GM23338 (cell line): ENCODE measurements around the gene KPTN.

Source experiments
- CREB1 ChIP-seq: fragments of 250-450 bp; sonication (Bioruptor Pico); IDR thresholded peaks from 2 replicates; pipeline ENCODE4 v1.5.0; 2020; ENCODE audit warnings: low read depth, mild to moderate bottlenecking, moderate library complexity
- CTCF ChIP-seq, 2 experiments: fragments of 200-600 bp in 1 of 2; sonication (generic) in 1 of 2; conservative IDR thresholded peaks; 2 replicates each; pipeline versions ENCODE4 v1.5.1 to v1.6.1; 2016 to 2017; ENCODE audit warnings: antibody characterized with exemption in 2 of 2, low read depth in 2 of 2, mild to moderate bottlenecking in 2 of 2, moderate library complexity in 1 of 2
- ETS1 ChIP-seq: IDR thresholded peaks from 2 replicates; pipeline ENCODE4 v1.6.1; 2016; ENCODE audit warnings: antibody characterized with exemption
- EZH2 ChIP-seq: fragments of 200-600 bp; sonication (generic); IDR thresholded peaks from one replicate; pipeline ENCODE4 v1.8.0; 2017; ENCODE audit warnings: antibody characterized with exemption, mild to moderate bottlenecking, low read depth; ENCODE audit not compliant: unreplicated experiment
- EZH2phosphoT487 ChIP-seq: fragments of 200-600 bp; sonication (generic); IDR thresholded peaks from one replicate; pipeline ENCODE4 v1.8.1; 2018; ENCODE audit warnings: antibody characterized with exemption; ENCODE audit not compliant: unreplicated experiment
- JUNB ChIP-seq: IDR thresholded peaks from one replicate; pipeline ENCODE4 v1.6.1; 2016; ENCODE audit warnings: antibody characterized with exemption; ENCODE audit not compliant: unreplicated experiment
- NANOG ChIP-seq: IDR thresholded peaks from 2 replicates; pipeline ENCODE4 v1.6.1; 2016; ENCODE audit warnings: antibody characterized with exemption, borderline replicate concordance
- POLR2AphosphoS5 ChIP-seq: IDR thresholded peaks from 2 replicates; pipeline ENCODE4 v1.6.1; 2016; ENCODE audit warnings: antibody characterized with exemption, low read depth
- REST ChIP-seq: IDR thresholded peaks from one replicate; pipeline ENCODE4 v1.6.1; 2018; ENCODE audit warnings: antibody characterized with exemption; ENCODE audit not compliant: unreplicated experiment
- ZNF114 ChIP-seq: fragments of 250-450 bp; sonication (Bioruptor Pico); IDR thresholded peaks from 2 replicates; pipeline ENCODE4 v1.5.0; 2020; ENCODE audit warnings: mild to moderate bottlenecking, moderate library complexity
- ZNF462 ChIP-seq: fragments of 250-450 bp; sonication (Bioruptor Pico); IDR thresholded peaks from 2 replicates; pipeline ENCODE4 v1.5.0; 2020; ENCODE audit warnings: mild to moderate bottlenecking, moderate library complexity

- TF ChIP-seq CTCF (conservative IDR thresholded peaks at IDR 0.05; ENCODE audit: low read depth in 2 of 2) (no peak), CREB1 (CRISPR knock-in tag) (no peak), POLR2AphosphoS5 (no peak), EZH2phosphoT487 (no peak), EZH2 (no peak), REST (no peak), NANOG (no peak), ZNF462 (CRISPR knock-in tag) (no peak), JUNB (no peak), ETS1 (no peak), ZNF114 (CRISPR knock-in tag) (no peak)
These were observed 30.3 kb upstream of the KPTN start for GRCh38 chr19:47514151-47514868.
